ENCODE data around the gene NPBWR2. TPM values are rescaled to one million over a fixed set of nuclear protein-coding genes. Genes with fewer than 3 reads are reported as not detected.
"Not testable (repeated sequence)": the region's sequence is repeated elsewhere in the genome, so short reads cannot be mapped to it uniquely, and the experiment has no call there.

NPBWR2 gene
- polyA plus RNA-seq, 4 donors: not detected

DNA sequence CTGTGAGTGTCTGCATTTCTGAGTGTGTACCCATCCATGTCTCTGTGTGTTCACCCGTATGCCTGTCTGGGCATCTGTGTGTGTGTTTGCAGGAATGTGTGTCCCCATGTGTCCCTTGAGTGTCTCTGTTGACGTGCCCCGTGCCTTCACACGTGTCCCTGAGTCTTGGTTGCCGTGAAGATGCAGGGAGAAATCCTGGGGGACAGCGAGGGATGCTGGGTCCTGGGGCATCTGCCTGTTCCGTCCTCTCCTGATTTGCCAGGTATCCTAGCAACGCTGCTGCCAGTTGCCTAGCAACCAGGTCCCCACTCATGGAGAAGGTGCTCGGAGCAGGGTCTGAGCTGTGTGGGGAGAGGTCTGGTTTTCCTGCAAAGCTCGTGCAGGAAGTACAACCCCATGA, 17.2 kb downstream of the NPBWR2 start:
- no peak for DNase-seq (ENCODE audit: low read depth in 4 of 4, low spot score in 3 of 4)

DNA sequence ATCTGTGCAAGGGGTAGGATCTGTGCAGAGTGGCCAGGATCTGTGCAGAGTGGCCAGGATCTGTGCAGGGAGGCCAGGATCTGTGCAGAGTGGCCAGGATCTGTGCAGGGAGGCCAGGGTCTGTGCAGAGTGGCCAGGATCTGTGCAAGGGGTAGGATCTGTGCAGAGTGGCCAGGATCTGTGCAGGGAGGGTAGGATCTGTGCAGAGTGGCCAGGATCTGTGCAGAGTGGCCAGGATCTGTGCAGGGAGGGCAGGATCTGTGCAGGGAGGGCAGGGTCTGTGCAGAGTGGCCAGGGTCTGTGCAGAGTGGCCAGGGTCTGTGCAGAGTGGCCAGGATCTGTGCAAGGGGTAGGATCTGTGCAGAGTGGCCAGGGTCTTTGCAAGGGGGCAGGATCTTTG, 18.8 kb downstream of the NPBWR2 start:
- not testable (repeated sequence) for DNase-seq (ENCODE audit: low read depth in 4 of 4, low spot score in 3 of 4)

DNA sequence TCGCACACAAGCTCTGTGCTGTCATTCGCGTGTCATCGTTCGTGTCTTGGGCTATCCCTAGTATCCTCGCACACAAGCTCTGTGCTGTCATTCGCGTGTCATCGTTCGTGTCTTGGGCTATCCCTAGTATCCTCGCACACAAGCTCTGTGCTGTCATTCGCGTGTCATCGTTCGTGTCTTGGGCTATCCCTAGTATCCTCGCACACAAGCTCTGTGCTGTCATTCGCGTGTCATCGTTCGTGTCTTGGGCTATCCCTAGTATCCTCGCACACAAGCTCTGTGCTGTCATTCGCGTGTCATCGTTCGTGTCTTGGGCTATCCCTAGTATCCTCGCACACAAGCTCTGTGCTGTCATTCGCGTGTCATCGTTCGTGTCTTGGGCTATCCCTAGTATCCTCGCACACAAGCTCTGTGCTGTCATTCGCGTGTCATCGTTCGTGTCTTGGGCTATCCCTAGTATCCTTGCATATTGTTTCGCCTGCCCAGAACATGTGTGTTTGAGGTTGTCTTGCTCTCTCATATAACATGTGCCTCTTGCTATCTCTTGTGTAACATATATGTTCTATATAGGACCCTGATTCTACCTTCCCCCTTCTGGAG, 20.0 kb downstream of the NPBWR2 start:
- not testable (repeated sequence) for DNase-seq (ENCODE audit: low read depth in 4 of 4, low spot score in 3 of 4)

DNA sequence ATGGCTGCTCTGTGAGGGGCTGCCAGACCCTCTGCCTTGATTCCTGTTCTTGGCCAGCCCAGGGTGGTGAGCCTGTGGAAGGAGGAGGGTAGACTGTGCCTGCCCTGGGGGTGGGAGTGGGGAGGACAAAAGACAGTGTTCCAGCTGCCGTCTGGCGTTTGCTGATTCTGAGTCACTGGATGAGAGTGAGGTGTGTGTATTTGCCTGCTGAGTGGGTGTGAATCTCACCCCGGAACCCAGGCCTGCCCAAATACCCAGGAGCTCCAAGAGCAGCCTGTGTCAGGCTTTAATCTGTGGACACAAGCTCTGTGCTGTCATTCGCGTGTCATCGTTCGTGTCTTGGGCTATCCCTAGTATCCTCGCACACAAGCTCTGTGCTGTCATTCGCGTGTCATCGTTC, 20.6 kb downstream of the NPBWR2 start:
- no peak for DNase-seq (ENCODE audit: low read depth in 4 of 4, low spot score in 3 of 4)

DNA sequence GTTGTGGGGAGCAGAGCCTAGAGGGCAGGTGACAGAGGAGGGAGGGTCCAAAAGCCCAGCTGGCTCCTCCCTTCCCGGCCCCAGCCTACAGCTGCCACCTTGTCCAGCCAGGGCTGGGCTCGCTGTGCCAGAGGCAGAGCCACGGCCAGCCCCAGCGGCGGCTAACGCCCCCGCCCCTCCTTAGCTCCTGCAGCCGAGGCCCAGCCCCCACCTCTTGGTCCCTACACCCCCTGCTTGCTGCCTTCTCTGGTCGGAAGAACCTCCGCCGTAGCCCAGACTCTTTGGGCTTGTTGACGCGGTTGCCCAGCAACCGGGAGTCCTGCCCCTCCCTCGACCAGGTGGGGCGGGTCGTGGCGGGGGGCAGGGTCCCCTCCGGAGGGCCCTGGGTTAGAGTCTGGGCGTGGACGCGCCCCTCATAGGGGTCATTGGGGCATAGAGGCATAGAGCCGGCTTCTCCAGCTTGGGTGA, 22.6 kb downstream of the NPBWR2 start:
- no peak for DNase-seq (ENCODE audit: low read depth in 4 of 4, low spot score in 3 of 4)

DNA sequence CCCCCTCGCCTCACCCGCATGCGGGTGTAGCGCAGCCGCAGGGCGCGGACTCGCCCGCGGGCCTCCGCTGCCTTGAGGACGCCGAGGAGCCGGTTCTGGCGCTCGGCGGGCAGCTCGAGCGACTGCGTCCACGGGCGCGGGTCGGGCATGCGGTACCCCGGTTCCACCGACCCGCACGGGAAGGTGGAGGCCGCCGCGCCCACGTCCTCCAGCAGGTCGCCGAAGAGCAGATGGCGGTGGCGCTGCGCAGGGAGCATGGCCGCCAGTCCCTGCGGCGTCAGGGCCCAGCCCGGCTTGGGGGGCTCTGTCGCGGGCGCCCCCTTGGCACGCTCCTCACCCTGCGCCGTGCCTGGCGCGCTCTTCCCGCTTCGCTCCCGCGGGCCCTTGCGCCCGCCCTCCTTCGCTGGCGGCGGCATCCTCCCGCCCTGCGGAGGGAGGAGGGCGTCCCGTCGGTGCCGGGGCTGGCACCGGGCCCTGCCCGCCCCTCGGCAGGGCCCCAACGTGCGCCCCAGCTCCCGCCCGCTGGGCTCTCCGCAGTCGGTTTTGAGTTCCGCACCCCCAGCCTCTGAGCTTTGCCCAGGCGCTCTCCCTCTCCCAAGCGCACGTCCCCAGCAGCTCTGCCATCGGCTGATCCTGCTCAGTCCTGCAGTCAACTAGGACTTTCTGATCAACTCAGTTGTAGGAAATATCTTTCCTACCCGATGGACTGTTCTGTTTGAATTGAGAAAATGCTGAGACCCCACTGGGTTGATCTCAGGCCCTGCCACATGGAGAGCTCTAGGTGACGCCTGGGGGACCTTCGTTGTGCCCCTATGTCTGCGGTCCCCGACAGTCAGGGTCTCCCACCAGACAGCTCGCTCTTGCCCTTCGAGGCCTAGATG, 23.3 kb downstream of the NPBWR2 start, which contains the start of gene LKAAEAR1:
LKAAEAR1 (minus strand) TSS at position 595 of the 881 bp plus-strand sequence; CDS start at position 416, 179 bp downstream.
- no peak for DNase-seq (ENCODE audit: low read depth in 4 of 4, low spot score in 3 of 4)

DNA sequence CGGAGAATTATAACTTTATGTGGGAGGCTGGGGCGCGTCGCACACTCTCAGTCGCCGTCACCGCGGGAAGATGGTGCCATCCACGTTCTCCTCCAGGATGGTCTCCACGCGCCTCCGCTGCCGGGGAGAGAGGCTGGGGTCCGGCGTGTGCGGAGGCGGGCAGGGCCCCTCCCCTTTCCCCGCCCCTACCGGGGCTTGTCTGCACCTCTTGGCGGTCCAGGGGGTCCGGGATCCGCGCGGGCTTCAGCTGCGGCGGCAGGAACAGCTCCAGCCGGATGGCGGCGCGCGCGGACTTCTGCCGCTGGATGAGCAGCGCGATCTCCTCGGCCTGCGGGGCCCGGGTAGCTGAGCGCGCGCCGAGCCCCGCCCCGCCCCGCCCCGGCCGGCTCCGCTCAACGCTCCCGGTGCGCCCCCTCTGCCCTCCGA, 24.0 kb downstream of the NPBWR2 start:
- no peak for DNase-seq (ENCODE audit: low read depth in 4 of 4, low spot score in 3 of 4)

DNA sequence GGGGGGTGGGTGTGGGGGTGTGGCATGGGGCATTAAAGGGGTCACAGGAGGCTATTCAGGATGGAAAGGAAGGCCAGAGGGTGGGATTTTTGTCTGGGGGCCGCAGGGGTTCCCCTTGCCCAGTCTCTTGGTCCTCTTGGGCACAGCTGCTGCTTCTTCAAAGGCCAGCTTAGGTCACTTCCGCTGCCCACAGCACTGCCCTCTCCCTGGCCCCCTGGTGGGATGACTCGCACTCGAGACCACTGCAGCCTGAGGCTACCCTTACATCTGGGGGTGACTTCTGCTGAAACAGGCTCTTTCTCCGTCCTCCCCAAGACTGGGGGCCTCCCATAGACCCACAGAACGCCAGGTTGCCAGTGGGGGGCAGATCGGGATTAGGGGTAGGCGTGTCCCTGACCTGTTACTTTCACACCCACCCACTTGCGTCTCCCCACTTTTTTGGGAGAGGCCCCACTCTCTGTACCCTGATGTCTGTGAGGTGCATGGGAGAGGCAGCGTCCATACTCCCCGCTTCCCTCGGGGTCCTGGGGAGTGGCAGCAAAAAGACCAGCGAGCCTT, 24.5 kb downstream of the NPBWR2 start:
- DNase-seq (ENCODE audit: low read depth in 4 of 4, low spot score in 3 of 4): no peak

DNA sequence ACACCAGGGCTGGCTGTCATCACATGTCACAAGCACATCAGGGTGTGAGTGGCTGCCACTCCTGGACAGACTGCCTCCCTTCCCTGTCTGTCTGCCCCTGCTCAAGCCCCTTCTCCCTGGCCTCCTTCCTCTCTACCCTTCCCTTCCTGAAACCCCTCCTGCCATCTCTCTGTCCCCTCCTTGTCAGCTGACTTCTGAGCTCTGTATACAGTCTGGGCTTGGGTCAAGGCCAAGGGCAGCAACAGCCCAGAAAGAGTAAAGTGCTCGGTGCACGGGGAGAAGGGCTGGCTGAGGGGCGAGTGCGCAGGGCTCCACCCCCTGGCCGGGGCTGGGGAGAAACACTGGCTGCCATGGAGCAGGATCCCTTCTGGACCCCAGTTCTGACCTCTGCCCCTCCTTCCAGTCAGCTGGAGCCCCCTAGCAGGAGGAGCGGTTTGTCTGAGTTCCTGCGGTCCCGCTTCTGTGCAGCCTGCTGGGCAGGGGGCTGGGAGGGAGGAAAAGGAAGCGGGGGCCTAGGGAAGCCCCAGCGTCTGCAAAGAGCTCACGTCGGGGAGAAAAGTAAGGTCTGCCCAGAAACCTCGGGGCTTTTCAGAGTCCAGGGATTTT, 25.1 kb downstream of the NPBWR2 start:
- no peak for DNase-seq (ENCODE audit: low read depth in 4 of 4, low spot score in 3 of 4)

DNA sequence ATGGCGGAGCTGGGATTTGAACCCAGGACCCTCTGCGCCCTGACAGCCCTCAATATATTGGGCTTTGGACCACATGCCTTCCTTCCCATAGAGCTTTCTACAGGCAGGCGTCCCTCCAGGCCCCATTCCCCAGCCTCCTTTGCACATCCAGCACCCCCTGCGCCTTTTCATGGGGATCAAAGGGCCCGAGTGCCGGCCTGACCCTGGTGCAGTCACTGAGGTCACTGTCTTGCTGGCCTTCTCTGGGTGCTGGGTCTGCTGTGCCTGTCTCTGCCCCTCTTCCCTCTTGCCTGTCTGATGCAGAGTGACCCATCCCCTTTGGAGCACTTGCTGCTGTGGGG, 25.8 kb downstream of the NPBWR2 start:
- no peak for DNase-seq (ENCODE audit: low read depth in 4 of 4, low spot score in 3 of 4)

DNA sequence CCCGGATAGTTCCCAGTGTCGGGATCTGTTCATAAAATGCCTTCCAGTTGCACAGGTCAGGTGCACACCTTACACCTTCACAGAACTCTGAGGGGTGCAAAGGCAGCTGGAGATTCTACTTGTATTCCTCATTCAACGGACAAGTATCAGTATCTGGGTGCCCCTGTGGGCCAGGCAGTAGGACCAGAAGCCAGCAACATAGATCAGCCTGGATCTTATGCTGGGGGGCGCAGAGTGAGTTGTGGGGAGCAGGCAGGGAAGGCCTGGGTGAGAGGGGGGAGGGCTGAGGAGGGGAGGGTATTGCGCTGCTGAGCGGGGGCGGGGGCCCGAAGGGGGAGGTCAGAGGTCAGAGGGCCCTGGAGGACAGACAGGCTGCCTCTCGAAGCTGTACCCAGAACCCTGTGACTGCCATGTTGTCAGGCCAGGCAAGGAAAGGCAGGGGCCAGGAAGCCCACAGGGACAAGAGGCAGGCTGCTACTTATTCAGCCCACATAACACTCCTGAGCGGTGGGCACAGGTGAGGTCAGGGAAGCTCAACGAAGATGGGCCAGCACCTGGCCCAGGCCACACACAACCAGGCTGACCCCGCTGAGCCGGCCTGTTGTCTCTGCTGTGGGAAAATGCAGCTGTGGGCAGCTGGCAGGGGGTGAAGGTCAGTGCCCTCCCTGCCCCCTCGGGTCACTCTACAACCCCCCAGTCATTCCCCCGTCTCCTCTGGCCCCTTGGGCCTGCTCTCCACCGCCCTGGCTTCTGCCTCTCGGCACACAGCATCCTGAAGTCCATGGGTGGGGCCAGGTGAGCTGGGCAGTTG, 26.3 kb downstream of the NPBWR2 start:
- no peak for DNase-seq (ENCODE audit: low read depth in 4 of 4, low spot score in 3 of 4)

DNA sequence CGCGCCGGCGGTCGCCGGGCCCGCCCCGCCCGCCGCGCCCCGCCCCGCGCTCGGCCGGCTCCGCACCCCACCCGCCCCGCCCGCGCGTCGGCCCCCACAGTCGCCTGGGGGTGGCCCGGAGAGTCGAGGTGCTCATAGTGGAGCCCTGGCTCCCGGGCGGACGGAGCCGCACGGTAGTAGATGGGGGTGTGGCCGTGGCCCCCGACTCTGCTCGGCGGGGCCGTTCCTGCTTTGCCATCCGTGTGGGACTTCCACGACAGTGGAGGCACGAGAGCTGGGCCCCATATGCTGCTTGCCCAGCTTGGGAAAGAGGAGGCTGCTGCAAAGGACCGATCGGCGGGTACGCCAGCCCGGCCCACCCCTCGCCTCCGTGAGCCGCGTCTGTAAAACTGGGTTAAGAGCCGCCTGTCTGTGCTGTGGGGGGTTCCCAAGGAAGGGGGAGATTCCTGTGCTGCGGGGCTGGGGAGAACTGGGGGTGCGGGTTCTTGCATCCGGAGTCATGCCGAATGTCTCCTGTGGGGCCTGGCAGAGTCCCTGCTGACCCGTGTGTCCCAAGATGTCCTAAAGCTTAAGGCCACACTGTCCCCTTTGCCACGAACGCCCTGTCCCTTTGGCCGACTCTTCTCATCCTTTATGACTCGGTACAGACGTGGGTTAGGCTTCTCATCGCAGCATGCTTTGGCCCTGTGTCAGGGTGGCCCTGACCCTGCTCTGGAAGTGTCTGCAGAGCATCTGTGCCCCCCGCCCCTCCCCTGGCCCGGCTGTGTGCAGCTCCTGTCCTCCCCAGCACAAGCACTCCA, 27.2 kb downstream of the NPBWR2 start, which contains the start of gene OPRL1:
OPRL1 (plus strand) TSS at position 70 of the 800 bp plus-strand sequence. CDS start 12,639 bp downstream, outside the sequence.
- no peak for DNase-seq (ENCODE audit: low read depth in 4 of 4, low spot score in 3 of 4)

DNA sequence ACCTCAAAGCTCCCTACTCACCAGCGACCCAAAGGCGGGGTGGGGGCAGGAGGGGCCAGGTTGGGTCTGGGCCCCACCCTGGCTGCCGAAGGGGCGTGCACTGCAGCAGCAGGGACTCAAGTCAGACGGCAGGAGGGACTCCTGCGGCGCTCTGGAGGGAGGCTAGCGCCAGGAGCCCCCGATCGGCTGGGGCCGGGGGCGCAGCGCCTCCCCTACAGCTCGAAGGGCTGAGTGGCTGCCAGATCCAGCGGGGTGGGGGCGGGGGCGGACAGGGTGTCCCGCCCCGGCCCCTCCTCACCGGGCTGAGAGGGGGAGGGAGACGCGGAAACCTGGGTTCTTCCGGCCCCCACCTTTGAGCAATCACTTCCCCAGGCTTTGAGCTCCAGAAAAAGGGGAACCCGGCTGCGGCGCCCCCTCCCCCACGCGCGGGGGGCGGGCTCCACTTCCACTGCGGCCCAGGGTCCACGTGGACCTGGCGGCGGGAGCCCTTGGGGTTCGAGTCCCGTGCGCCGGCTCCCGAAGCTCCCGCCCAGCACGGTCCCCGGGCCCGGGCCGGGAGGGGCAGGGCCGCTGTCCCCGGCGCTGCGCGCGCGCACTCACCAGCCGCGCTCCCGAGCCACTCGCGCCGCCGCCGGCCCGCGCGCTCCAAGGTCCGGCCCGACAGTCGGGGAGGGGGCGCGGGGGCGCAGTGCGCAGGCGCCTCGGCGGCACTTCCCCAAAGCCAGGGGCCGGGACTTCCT, 27.9 kb downstream of the NPBWR2 start, which contains the start of gene RGS19:
RGS19 (minus strand) TSS at position 246 of the 740 bp plus-strand sequence. CDS start 2,632 bp downstream, outside the sequence.
- no peak for DNase-seq (ENCODE audit: low read depth in 4 of 4, low spot score in 3 of 4)

DNA sequence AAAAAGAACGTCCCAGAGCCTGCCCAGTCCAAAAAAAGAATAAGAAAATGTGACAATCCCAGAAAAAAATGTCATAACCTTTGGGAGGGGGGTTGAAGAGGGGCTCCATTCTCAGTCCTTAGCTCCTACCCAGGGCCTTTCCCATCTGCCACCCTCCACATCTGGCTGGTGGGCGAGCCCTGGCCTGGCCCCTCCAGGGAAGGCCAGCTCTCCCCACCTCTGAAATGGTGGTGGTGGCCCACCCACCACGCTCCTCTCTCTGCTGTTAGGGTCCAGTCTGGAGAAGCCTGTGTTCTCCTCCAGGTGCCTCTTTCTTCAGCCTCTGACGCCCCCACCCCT, 28.5 kb downstream of the NPBWR2 start:
- no peak for DNase-seq (ENCODE audit: low read depth in 4 of 4, low spot score in 3 of 4)

DNA sequence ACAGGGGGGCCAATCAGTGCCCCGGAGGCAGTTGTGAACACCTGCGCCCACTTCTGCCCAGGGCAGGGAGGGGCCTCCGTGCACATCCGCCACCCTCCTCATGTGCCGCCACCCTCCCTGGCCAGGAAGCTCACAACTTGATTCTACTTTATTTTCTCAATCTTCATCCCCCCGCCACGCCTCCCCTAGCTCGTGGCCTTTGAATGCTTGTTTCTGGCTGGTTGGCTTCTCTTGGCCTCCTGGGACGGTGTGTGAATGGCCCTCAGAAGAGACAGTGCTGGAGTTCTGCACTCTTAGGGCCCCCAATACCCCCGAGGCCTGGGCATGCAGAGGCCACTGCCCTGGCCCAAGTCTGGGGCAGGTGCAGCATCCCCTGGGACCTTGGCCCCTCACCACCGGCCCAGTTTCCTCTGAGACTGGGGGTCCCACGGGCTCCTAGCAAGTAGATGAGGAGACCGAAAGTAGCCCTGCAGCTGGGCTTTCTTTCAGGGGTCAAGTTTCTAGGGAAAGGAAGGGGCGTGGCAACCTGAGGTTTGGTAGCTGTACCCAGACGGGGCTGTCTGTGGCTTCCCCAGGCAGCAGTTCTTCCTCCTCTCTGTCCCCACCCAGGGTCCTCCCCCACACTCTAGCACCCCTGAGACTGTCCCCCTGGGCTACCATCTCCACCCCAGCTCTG, 29.4 kb downstream of the NPBWR2 start:
- no peak for DNase-seq (ENCODE audit: low read depth in 4 of 4, low spot score in 3 of 4)

DNA sequence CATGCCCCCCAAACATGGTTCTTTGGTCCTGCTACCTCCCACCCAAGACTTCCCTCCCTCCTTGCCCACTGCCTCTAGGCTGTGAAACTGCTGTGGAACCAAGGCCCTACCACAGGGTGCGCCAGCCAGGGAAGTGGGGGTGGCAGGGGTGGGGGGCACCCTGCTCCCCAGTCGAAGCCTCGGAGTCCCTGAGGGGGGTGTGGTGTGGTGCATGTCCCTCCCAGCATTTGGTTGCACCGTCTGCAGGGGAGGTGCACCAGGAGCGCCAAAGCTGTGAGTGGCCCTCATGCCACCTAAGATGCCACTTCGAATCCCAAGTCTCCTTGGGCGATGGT, 29.9 kb downstream of the NPBWR2 start:
- DNase-seq (ENCODE audit: low read depth in 4 of 4, low spot score in 3 of 4): no peak

DNA sequence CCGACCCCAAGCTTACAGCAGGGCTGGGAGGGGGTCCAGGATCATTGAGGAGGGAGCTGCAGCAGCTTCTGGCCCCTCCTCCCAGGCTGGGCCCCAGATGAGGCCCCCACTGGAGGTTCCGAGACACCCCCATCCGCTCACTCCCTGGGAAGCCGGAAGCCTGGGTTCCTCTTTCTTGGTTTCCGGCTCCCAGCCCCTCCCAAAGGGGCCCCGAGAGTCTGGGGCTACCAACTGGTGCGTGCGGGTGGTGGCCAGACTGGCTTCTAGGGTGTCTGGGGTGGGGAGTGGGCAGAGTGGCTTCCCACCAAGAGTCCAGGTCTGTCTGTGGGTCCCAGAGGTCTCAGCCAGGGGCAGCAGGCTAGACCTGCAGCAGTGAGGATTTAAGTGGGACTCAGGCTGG, 30.3 kb downstream of the NPBWR2 start:
- no peak for DNase-seq (ENCODE audit: low read depth in 4 of 4, low spot score in 3 of 4)

Measured in right renal pelvis (tissue), 4 donors.